HCT116 (cell line): ENCODE results near the gene DPY19L3. TPM values are rescaled to one million over a fixed set of nuclear protein-coding genes. Genes with fewer than 3 reads are reported as not detected.

Experiments used
- ATAC-seq: fragments of 200-7000 bp; cut with Tn5 transposase; 2 replicates; pipeline ENCODE4 v1.9.1; 2020; ENCODE audit warnings: mild to moderate bottlenecking, moderate library complexity
- BruUV-seq: library from RNA; stranded (reverse); fragments of 400-500 nt; replicated peaks from 2 replicates; lab custom pipeline; 2021; lab: Mats Ljungman, UMichigan
- CTCF ChIA-PET: fragments of 300-600 bp; sonication (Branson Sonifier 250); formaldehyde crosslinking; loops from one replicate; lab custom pipeline; 2021; ENCODE audit warnings: antibody characterized with exemption; lab: Charles Lee
- POLR2A ChIA-PET: fragments of 300-600, 350-600 bp; sonication (Branson Sonifier 250); formaldehyde crosslinking; loops from one replicate; lab custom pipeline; 2021; ENCODE audit warnings: antibody characterized with exemption; lab: Charles Lee
- RAD21 ChIA-PET, 2 experiments: fragments of 300-600 bp; sonication (Branson Sonifier 250); formaldehyde crosslinking; loops; one replicate each; lab custom pipeline; 2023; ENCODE audit warnings: low total read pairs in 2 of 2; ENCODE audit not compliant: uncharacterized antibody in 2 of 2, unreplicated experiment in 2 of 2, low non-redundant PET in 1 of 2; lab: Charles Lee
- DNase-seq: peaks from one replicate; pipeline ENCODE4 v3.0.0-alpha.2; 2010; ENCODE audit warnings: low read depth, low spot score
- H2AFZ ChIP-seq: fragments of 200-600 bp; shearing (Covaris generic), sonication (generic); 2 replicates; pipeline ENCODE4 v1.6.1; 2017; ENCODE audit warnings: low read depth, mixed run types, mixed read lengths, antibody characterized with exemption, low read length; ENCODE audit not compliant: poor library complexity, severe bottlenecking
- H3K27ac ChIP-seq: 2 replicates; pipeline ENCODE4 v1.5.1; 2012; ENCODE audit warnings: low read depth, low read length
- H3K27me3 ChIP-seq: fragments of 200-600 bp; sonication (generic); 2 replicates; pipeline ENCODE4 v1.6.1; 2016; ENCODE audit warnings: mixed run types, low read length, mixed read lengths; ENCODE audit not compliant: insufficient read depth
- H3K36me3 ChIP-seq, 2 experiments: fragments of 200-500 bp in 1 of 2; fragments of 200-600 bp in 1 of 2; sonication (Bioruptor generic) in 1 of 2; sonication (generic) in 1 of 2; 2 replicates each; pipeline versions ENCODE4 v1.5.1 to v1.6.1; 2014 to 2016; ENCODE audit warnings: low read length in 2 of 2, inconsistent platforms in 1 of 2, mixed read lengths in 1 of 2, mixed run types in 1 of 2; ENCODE audit not compliant: insufficient read depth in 2 of 2, control insufficient read depth in 1 of 2
- H3K4me1 ChIP-seq, 2 experiments: fragments of 200-600 bp in 1 of 2; sonication (generic) in 1 of 2; 2 replicates each; pipeline versions ENCODE4 v1.5.1 to v1.6.1; 2012 to 2017; ENCODE audit warnings: low read length in 2 of 2, inconsistent platforms in 1 of 2, mild to moderate bottlenecking in 1 of 2, mixed read lengths in 1 of 2, mixed run types in 1 of 2, moderate library complexity in 1 of 2; ENCODE audit not compliant: insufficient read depth in 2 of 2, control insufficient read depth in 1 of 2
- H3K4me2 ChIP-seq: fragments of 200-600 bp; sonication (generic); 2 replicates; pipeline ENCODE4 v1.6.1; 2017; ENCODE audit warnings: mixed run types, low read length, mixed read lengths
- H3K4me3 ChIP-seq, 2 experiments: fragments of 200-600 bp in 1 of 2; sonication (generic) in 1 of 2; replicated peaks in 1 of 2; 2 replicates each; pipeline ENCODE4 v1.5.1; 2011 to 2016; ENCODE audit warnings: low read length in 2 of 2, control low read depth in 1 of 2, low read depth in 1 of 2, mild to moderate bottlenecking in 1 of 2, mixed read lengths in 1 of 2, mixed run types in 1 of 2
- H3K79me2 ChIP-seq: fragments of 200-600 bp; sonication (generic); 2 replicates; pipeline ENCODE4 v1.6.1; 2017; ENCODE audit warnings: mild to moderate bottlenecking, mixed run types, low read length, moderate library complexity, mixed read lengths; ENCODE audit not compliant: insufficient read depth
- H3K9ac ChIP-seq: fragments of 200-600 bp; sonication (generic); 2 replicates; pipeline ENCODE4 v1.6.1; 2016; ENCODE audit warnings: low read length, mixed read lengths
- H3K9me2 ChIP-seq: fragments of 200-600 bp; sonication (generic), shearing (Covaris generic); 2 replicates; pipeline ENCODE4 v1.6.1; 2017; ENCODE audit warnings: mixed run types, mild to moderate bottlenecking, moderate library complexity; ENCODE audit not compliant: insufficient read depth
- H3K9me3 ChIP-seq, 2 experiments: fragments of 200-500 bp in 1 of 2; fragments of 200-600 bp in 1 of 2; sonication (Bioruptor generic) in 1 of 2; sonication (generic) in 1 of 2; 2 replicates each; pipeline ENCODE4 v1.6.1; 2014 to 2017; ENCODE audit warnings: low read length in 2 of 2, mixed read lengths in 2 of 2, inconsistent platforms in 1 of 2, low read depth in 1 of 2, mild to moderate bottlenecking in 1 of 2, mixed run types in 1 of 2, moderate library complexity in 1 of 2; ENCODE audit not compliant: control insufficient read depth in 1 of 2, insufficient read depth in 1 of 2
- H4K20me1 ChIP-seq: fragments of 200-600 bp; sonication (generic), shearing (Covaris generic); 2 replicates; pipeline ENCODE4 v1.6.1; 2017; ENCODE audit warnings: mixed run types, mild to moderate bottlenecking, moderate library complexity; ENCODE audit not compliant: insufficient read depth
- EZH2phosphoT487 ChIP-seq: fragments of 200-600 bp; IDR thresholded peaks from 2 replicates; pipeline ENCODE4 v1.6.1; 2018; ENCODE audit warnings: antibody characterized with exemption, borderline replicate concordance
- FOSL1 ChIP-seq: IDR thresholded peaks from 2 replicates; pipeline ENCODE4 v1.6.1; 2012; ENCODE audit warnings: low read depth
- REST ChIP-seq: IDR thresholded peaks from 2 replicates; pipeline ENCODE4 v1.6.1; 2012; ENCODE audit warnings: low read depth
- SP1 ChIP-seq: IDR thresholded peaks from 2 replicates; pipeline ENCODE4 v1.6.1; 2012; ENCODE audit warnings: low read depth
- YY1 ChIP-seq: IDR thresholded peaks from 2 replicates; pipeline ENCODE4 v1.6.1; 2011; ENCODE audit warnings: low read length, low read depth, moderate library complexity, mild to moderate bottlenecking; ENCODE audit not compliant: insufficient replicate concordance; ENCODE audit errors: extremely low read depth
- ZNF274 ChIP-seq: fragments of 200-500 bp; sonication (Bioruptor generic); IDR thresholded peaks from 2 replicates; pipeline ENCODE4 v1.6.1; 2014; ENCODE audit warnings: mild to moderate bottlenecking, low read depth, low read length, inconsistent platforms
- intact Hi-C: fragments of 100-400 bp; cut with micrococcal nuclease; formaldehyde crosslinking; loops from 2 replicates; pipeline ENCODE4 v1.10.0; 2022
- total RNA-seq: library from RNA; stranded (reverse); gene quantifications from one replicate; pipeline ENCODE4 v1.2.1, GENCODE V29; 2021; ENCODE audit not compliant: unreplicated experiment
- TF ChIP-seq, protein P1 (sequence below), 3 experiments: fragments of 200-600 bp in 1 of 3; sonication (generic) in 1 of 3; IDR thresholded peaks in 2 of 3; conservative IDR thresholded peaks in 1 of 3; 2 replicates each; pipeline ENCODE4 v1.5.1; 2012 to 2017; ENCODE audit warnings: low read depth in 2 of 3, low read length in 2 of 3, antibody characterized with exemption in 1 of 3, borderline replicate concordance in 1 of 3, control low read depth in 1 of 3, mild to moderate bottlenecking in 1 of 3, mixed read lengths in 1 of 3, mixed run types in 1 of 3, moderate library complexity in 1 of 3; ENCODE audit not compliant: insufficient read depth in 1 of 3

The DPY19L3 gene
- total RNA-seq, 1 experiment from 2014 or later: 14.5 TPM

GRCh38 chr19:32401992-32402391, 3.6 kb upstream of the DPY19L3 start:
- H2AFZ ChIP-seq: no peak overlapping the region
- no peaks in the 10 kb centered on the region for H4K20me1 ChIP-seq
- no peaks in the 10 kb centered on the region for H3K9me3 ChIP-seq
- H3K9ac ChIP-seq: no peak overlapping the region
- CTCF ChIA-PET: no interaction called here
- RAD21 ChIA-PET: no interaction called here
- H3K27me3 ChIP-seq: no peaks in the 10 kb centered on the region
- BruUV-seq: no TSS peak
- intact Hi-C loops: no loop called here
- DNase-seq: no peak
- no peak for ATAC-seq
- H3K36me3 ChIP-seq: no peaks in the 10 kb centered on the region
- TF ChIP-seq, protein P1, sequence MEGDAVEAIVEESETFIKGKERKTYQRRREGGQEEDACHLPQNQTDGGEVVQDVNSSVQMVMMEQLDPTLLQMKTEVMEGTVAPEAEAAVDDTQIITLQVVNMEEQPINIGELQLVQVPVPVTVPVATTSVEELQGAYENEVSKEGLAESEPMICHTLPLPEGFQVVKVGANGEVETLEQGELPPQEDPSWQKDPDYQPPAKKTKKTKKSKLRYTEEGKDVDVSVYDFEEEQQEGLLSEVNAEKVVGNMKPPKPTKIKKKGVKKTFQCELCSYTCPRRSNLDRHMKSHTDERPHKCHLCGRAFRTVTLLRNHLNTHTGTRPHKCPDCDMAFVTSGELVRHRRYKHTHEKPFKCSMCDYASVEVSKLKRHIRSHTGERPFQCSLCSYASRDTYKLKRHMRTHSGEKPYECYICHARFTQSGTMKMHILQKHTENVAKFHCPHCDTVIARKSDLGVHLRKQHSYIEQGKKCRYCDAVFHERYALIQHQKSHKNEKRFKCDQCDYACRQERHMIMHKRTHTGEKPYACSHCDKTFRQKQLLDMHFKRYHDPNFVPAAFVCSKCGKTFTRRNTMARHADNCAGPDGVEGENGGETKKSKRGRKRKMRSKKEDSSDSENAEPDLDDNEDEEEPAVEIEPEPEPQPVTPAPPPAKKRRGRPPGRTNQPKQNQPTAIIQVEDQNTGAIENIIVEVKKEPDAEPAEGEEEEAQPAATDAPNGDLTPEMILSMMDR (IDR thresholded peaks at IDR 0.05 in 2 of 3, conservative IDR thresholded peaks at IDR 0.05 in 1 of 3; ENCODE audit: borderline replicate concordance in 1 of 3, insufficient read depth in 1 of 3, low read depth in 2 of 3, low read length in 2 of 3): no peak
- TF ChIP-seq YY1 (no peak), EZH2phosphoT487 (no peak), REST (no peak), SP1 (no peak), ZNF274 (no peak), FOSL1 (no peak)
- no peak overlapping the region for H3K4me2 ChIP-seq
- POLR2A ChIA-PET: no interaction called here
- no peak overlapping the region for H3K4me3 ChIP-seq
- H3K27ac ChIP-seq: no peak overlapping the region
- no peaks in the 10 kb centered on the region for H3K9me2 ChIP-seq
- H3K4me1 ChIP-seq: peaks cover 7 to 22% of the 10 kb centered on the region in 2 experiments
- peaks cover 16% of the 10 kb centered on the region; the same call in 1 of the 2 replicates for H3K79me2 ChIP-seq
